Neural cell (in vitro differentiated cells): Measurements from ENCODE around the gene CADM1.

Source experiments
- EZH2 ChIP-seq: fragments of 200-600, 300-800 bp; shearing (Covaris generic), sonication (generic); IDR thresholded peaks from 2 replicates; pipeline ENCODE4 v1.6.1; 2014; ENCODE audit warnings: antibody characterized with exemption, low read length, borderline replicate concordance, mild to moderate bottlenecking; ENCODE audit not compliant: insufficient read depth, poor library complexity, severe bottlenecking
- MXI1 ChIP-seq: fragments of 450-650 bp; conservative IDR thresholded peaks from 2 replicates; pipeline ENCODE4 v1.6.1; 2014; ENCODE audit warnings: antibody characterized with exemption, mild to moderate bottlenecking; ENCODE audit not compliant: poor library complexity, severe bottlenecking
- SMC3 ChIP-seq: fragments of 450-650 bp; conservative IDR thresholded peaks from 2 replicates; pipeline ENCODE4 v1.6.1; 2014; ENCODE audit warnings: antibody characterized with exemption, mild to moderate bottlenecking, moderate library complexity; ENCODE audit not compliant: poor library complexity
- TF ChIP-seq, protein P1 (sequence below): IDR thresholded peaks from 2 replicates; pipeline ENCODE4 v1.6.1; 2012; ENCODE audit warnings: borderline replicate concordance
- TF ChIP-seq, protein P2 (sequence below): fragments of 450-650 bp; IDR thresholded peaks from 2 replicates; pipeline ENCODE4 v1.5.1; 2014; ENCODE audit warnings: antibody characterized with exemption, mild to moderate bottlenecking, moderate library complexity; ENCODE audit not compliant: poor library complexity, severe bottlenecking

DNA sequence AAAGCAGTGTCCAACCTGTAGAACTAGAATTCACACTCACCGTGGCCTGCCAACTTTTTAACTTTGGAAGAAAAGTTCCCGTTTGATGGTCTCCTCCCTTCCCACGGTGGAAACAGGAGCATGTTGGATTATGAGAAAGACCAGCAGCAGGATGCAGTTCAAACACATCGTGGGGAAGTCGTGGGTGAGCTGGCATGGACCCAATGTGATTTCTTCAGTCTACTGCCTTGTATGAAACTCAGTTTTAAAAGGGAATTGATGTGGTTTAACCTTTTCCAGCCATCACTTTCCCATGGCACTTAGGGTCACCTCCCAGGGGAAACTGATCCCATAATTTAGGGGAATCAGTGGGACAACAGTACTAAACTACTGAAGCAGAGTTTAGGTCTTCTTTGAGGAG is 318.3 kb downstream of the CADM1 start:
- TF ChIP-seq, protein P1, sequence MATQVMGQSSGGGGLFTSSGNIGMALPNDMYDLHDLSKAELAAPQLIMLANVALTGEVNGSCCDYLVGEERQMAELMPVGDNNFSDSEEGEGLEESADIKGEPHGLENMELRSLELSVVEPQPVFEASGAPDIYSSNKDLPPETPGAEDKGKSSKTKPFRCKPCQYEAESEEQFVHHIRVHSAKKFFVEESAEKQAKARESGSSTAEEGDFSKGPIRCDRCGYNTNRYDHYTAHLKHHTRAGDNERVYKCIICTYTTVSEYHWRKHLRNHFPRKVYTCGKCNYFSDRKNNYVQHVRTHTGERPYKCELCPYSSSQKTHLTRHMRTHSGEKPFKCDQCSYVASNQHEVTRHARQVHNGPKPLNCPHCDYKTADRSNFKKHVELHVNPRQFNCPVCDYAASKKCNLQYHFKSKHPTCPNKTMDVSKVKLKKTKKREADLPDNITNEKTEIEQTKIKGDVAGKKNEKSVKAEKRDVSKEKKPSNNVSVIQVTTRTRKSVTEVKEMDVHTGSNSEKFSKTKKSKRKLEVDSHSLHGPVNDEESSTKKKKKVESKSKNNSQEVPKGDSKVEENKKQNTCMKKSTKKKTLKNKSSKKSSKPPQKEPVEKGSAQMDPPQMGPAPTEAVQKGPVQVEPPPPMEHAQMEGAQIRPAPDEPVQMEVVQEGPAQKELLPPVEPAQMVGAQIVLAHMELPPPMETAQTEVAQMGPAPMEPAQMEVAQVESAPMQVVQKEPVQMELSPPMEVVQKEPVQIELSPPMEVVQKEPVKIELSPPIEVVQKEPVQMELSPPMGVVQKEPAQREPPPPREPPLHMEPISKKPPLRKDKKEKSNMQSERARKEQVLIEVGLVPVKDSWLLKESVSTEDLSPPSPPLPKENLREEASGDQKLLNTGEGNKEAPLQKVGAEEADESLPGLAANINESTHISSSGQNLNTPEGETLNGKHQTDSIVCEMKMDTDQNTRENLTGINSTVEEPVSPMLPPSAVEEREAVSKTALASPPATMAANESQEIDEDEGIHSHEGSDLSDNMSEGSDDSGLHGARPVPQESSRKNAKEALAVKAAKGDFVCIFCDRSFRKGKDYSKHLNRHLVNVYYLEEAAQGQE = no peak
- TF ChIP-seq SMC3 = no peak
- TF ChIP-seq, protein P2, sequence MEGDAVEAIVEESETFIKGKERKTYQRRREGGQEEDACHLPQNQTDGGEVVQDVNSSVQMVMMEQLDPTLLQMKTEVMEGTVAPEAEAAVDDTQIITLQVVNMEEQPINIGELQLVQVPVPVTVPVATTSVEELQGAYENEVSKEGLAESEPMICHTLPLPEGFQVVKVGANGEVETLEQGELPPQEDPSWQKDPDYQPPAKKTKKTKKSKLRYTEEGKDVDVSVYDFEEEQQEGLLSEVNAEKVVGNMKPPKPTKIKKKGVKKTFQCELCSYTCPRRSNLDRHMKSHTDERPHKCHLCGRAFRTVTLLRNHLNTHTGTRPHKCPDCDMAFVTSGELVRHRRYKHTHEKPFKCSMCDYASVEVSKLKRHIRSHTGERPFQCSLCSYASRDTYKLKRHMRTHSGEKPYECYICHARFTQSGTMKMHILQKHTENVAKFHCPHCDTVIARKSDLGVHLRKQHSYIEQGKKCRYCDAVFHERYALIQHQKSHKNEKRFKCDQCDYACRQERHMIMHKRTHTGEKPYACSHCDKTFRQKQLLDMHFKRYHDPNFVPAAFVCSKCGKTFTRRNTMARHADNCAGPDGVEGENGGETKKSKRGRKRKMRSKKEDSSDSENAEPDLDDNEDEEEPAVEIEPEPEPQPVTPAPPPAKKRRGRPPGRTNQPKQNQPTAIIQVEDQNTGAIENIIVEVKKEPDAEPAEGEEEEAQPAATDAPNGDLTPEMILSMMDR = no peak
- TF ChIP-seq MXI1 = no peak
- no peak for TF ChIP-seq EZH2
